Right atrium auricular region (tissue), 2 donors: ENCODE data around the gene FAM180A. TPM values are rescaled to one million over a fixed set of nuclear protein-coding genes. Genes with fewer than 3 reads are reported as not detected.

Experiments used
- DNase-seq: peaks from one replicate; pipeline ENCODE4 v3.0.0-alpha.2; 2019; ENCODE audit warnings: low spot score
- H3K27ac ChIP-seq, 2 donors: fragments of 200-600 bp; sonication (generic); 1 replicate in 1 of 2; 2 replicates in 1 of 2; pipeline ENCODE4 v1.5.1; 2016 to 2019
- H3K27me3 ChIP-seq, 2 donors: fragments of 200-600 bp; sonication (generic); one replicate each; pipeline versions ENCODE4 v1.5.1 to v1.6.0; 2017 to 2019
- H3K36me3 ChIP-seq: fragments of 200-600 bp; sonication (generic); one replicate; pipeline ENCODE4 v1.5.1; 2016
- H3K4me1 ChIP-seq, 2 donors: fragments of 200-600 bp; sonication (generic); one replicate each; pipeline versions ENCODE4 v1.5.1 to v1.6.0; 2017 to 2019
- H3K4me3 ChIP-seq, 2 donors: fragments of 200-600 bp; sonication (generic); 1 replicate in 1 of 2; 2 replicates in 1 of 2; pipeline ENCODE4 v1.5.1; 2017 to 2019; ENCODE audit warnings: mild to moderate bottlenecking in 1 of 2, moderate library complexity in 1 of 2
- H3K9me3 ChIP-seq, 2 donors: fragments of 200-600 bp; sonication (generic); one replicate each; pipeline ENCODE4 v1.5.1; 2019
- CTCF ChIP-seq, 2 donors: fragments of 200-600 bp; sonication (generic); IDR thresholded peaks; one replicate each; pipeline ENCODE4 v1.5.1; 2019; ENCODE audit warnings: antibody characterized with exemption in 2 of 2
- total RNA-seq, 2 donors: library from RNA; depleted of rRNA; stranded (reverse); fragments of >200 nt; gene quantifications; one replicate each; pipeline ENCODE4 v1.1.0, GENCODE V29; 2016

Gene FAM180A
- total RNA-seq, 2 donors from 2014 or later, result 4.0 to 5.9 TPM

GRCh38 chr7:135756191-135756590 is 7.6 kb upstream of the FAM180A start:
- TF ChIP-seq CTCF (IDR thresholded peaks at IDR 0.05), result no peak
- peak overlapping the region in 1 of 2 donors; percentile 51 for H3K27ac ChIP-seq
- peaks cover 0 to 17% of the 10 kb centered on the region in 2 donors for H3K4me1 ChIP-seq
- peak; percentile 54 for DNase-seq
- no peaks in the 10 kb centered on the region for H3K9me3 ChIP-seq
- no peaks in the 10 kb centered on the region for H3K36me3 ChIP-seq
- no peaks in the 10 kb centered on the region for H3K27me3 ChIP-seq
- no peak overlapping the region for H3K4me3 ChIP-seq

DNA sequence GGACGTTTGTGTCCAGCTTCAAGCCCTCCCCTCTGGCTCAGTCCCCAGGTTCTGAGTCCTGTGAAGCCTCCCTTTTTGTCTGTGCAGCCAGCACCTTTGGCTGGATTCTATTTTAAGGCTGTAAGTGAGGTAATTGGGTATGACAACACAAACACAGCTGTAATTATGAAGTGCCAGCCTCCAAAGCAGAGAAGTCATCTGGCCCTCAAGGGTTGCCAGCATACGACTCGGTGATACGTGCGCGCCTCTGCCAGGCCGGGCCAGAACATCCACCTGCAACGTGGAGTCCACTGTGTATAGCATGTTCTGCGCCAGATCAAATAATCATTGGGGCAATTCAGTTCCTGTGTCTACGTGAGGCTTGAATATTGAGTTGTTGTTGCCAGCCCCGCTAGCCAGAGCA is 6.7 kb upstream of the FAM180A start:
- peak overlapping the region in 1 of 2 donors; percentile 51 for H3K27ac ChIP-seq

GRCh38 chr7:135753616-135754413 is 5.2 kb upstream of the FAM180A start:
- no peaks in the 10 kb centered on the region for H3K36me3 ChIP-seq
- TF ChIP-seq CTCF (IDR thresholded peaks at IDR 0.05), result no peak
- no peak overlapping the region for H3K4me3 ChIP-seq
- no peaks in the 10 kb centered on the region for H3K27me3 ChIP-seq
- H3K9me3 ChIP-seq, result no peaks in the 10 kb centered on the region
- no peak overlapping the region for H3K27ac ChIP-seq
- peaks cover 0 to 22% of the 10 kb centered on the region in 2 donors for H3K4me1 ChIP-seq
- DNase-seq, result no peak

More for the DNA sequence above, 6.7 kb upstream of the FAM180A start:
- no peak for TF ChIP-seq CTCF (IDR thresholded peaks at IDR 0.05)
- Histone ChIP-seq H3K4me1 (peaks cover 0 to 17% of the 10 kb centered on the region in 2 donors), H3K36me3 (no peaks in the 10 kb centered on the region), H3K27me3 (no peaks in the 10 kb centered on the region), H3K9me3 (no peaks in the 10 kb centered on the region), H3K4me3 (no peak overlapping the region)
- peak; percentile 58 for DNase-seq

GRCh38 chr7:135747366-135747765 is 1.2 kb downstream of the FAM180A start:
- H3K9me3 ChIP-seq, result no peaks in the 10 kb centered on the region
- TF ChIP-seq CTCF (IDR thresholded peaks at IDR 0.05), result no peak
- H3K4me3 ChIP-seq, result no peak overlapping the region
- peak overlapping the region in 1 of 2 donors; percentile 86 for H3K27ac ChIP-seq
- DNase-seq, result no peak
- no peaks in the 10 kb centered on the region for H3K27me3 ChIP-seq
- no peaks in the 10 kb centered on the region for H3K36me3 ChIP-seq
- H3K4me1 ChIP-seq, result peaks cover 0 to 39% of the 10 kb centered on the region in 2 donors

GRCh38 chr7:135745703-135746312 is 2.8 kb downstream of the FAM180A start:
- H3K36me3 ChIP-seq, result no peaks in the 10 kb centered on the region
- H3K4me1 ChIP-seq, result peaks cover 0 to 49% of the 10 kb centered on the region in 2 donors
- H3K4me3 ChIP-seq, result no peak overlapping the region
- H3K9me3 ChIP-seq, result no peaks in the 10 kb centered on the region
- H3K27ac ChIP-seq, result peak overlapping the region; percentile 51 to 60
- peak; percentile 90 for DNase-seq
- no peaks in the 10 kb centered on the region for H3K27me3 ChIP-seq
- TF ChIP-seq CTCF (IDR thresholded peaks at IDR 0.05), result no peak
